T-helper 1 cell treated with Interleukin-12 subunit alpha and Interleukin-12 subunit beta and Interleukin-4 antibody, amounts not matched to agents 30 μg/mL and 1 μg/mL, for 36 hours (primary cell): ENCODE results near the gene GNAL.
"Not testable (repeated sequence)": the region's sequence is repeated elsewhere in the genome, so short reads cannot be mapped to it uniquely, and the experiment has no call there.

ENCODE experiments used
- H3K27ac Mint-ChIP-seq: one replicate; pipeline ENCODE4 v1.8.0; 2021; ENCODE audit warnings: mild to moderate bottlenecking, mixed read lengths
- H3K27me3 Mint-ChIP-seq: one replicate; pipeline ENCODE4 v1.8.0; 2021; ENCODE audit warnings: low read depth, mixed read lengths
- H3K36me3 Mint-ChIP-seq: one replicate; pipeline ENCODE4 v1.8.0; 2021; ENCODE audit warnings: low read depth, mixed read lengths
- H3K4me1 Mint-ChIP-seq: one replicate; pipeline ENCODE4 v1.8.0; 2021; ENCODE audit warnings: low read depth, mixed read lengths
- H3K4me3 Mint-ChIP-seq: one replicate; pipeline ENCODE4 v1.8.0; 2021; ENCODE audit warnings: mild to moderate bottlenecking, moderate library complexity, mixed read lengths
- H3K9me3 Mint-ChIP-seq: one replicate; pipeline ENCODE4 v1.8.0; 2021; ENCODE audit warnings: mixed read lengths

GNAL gene

GRCh38 chr18:11688972-11689668, at the start of gene GNAL:
Gene GNAL (plus strand): TSS chr18:11689264. CDS start chr18:11689564, 300 bp downstream.
- peak within 1 kb of the TSS; percentile 12 for H3K27ac Mint-ChIP-seq
- H3K9me3 Mint-ChIP-seq: no peaks in the 10 kb centered on the region
- peak within 1 kb of the TSS; percentile 40 for H3K4me3 Mint-ChIP-seq
- peaks cover 56% of the 10 kb centered on the region for H3K27me3 Mint-ChIP-seq
- H3K4me1 Mint-ChIP-seq: peaks cover 9% of the 10 kb centered on the region
- no peaks in the 10 kb centered on the region for H3K36me3 Mint-ChIP-seq

GRCh38 chr18:11647310-11647709, 41.8 kb upstream of the GNAL start:
- not testable (repeated sequence) for H3K4me3 Mint-ChIP-seq, H3K9me3 Mint-ChIP-seq, H3K27me3 Mint-ChIP-seq, H3K27ac Mint-ChIP-seq, H3K36me3 Mint-ChIP-seq, H3K4me1 Mint-ChIP-seq

- H3K4me3 Mint-ChIP-seq, H3K27ac Mint-ChIP-seq, H3K27me3 Mint-ChIP-seq, H3K9me3 Mint-ChIP-seq, H3K4me1 Mint-ChIP-seq, H3K36me3 Mint-ChIP-seq: not testable (repeated sequence)
Measured at GRCh38 chr18:11647804-11648203, 41.3 kb upstream of the GNAL start.

GRCh38 chr18:11649839-11650238, 39.2 kb upstream of the GNAL start:
- Mint-ChIP-seq H3K9me3 (peaks cover 10% of the 10 kb centered on the region), H3K27me3 (peaks cover 25% of the 10 kb centered on the region), H3K4me3 (no peak overlapping the region), H3K27ac (no peak overlapping the region), H3K36me3 (no peaks in the 10 kb centered on the region), H3K4me1 (no peaks in the 10 kb centered on the region)

- H3K27me3 Mint-ChIP-seq: peaks cover 31% of the 10 kb centered on the region
- H3K36me3 Mint-ChIP-seq: no peaks in the 10 kb centered on the region
- H3K9me3 Mint-ChIP-seq: peaks cover 10% of the 10 kb centered on the region
- H3K4me3 Mint-ChIP-seq: no peak overlapping the region
- H3K4me1 Mint-ChIP-seq: peaks cover 3% of the 10 kb centered on the region
- H3K27ac Mint-ChIP-seq: no peak overlapping the region
Measured at GRCh38 chr18:11651899-11652298, 37.2 kb upstream of the GNAL start.

GRCh38 chr18:11653521-11653920, 35.5 kb upstream of the GNAL start:
- no peaks in the 10 kb centered on the region for H3K36me3 Mint-ChIP-seq
- peaks cover 6% of the 10 kb centered on the region for H3K9me3 Mint-ChIP-seq
- H3K27me3 Mint-ChIP-seq: peaks cover 37% of the 10 kb centered on the region
- H3K4me3 Mint-ChIP-seq: no peak overlapping the region
- peaks cover 3% of the 10 kb centered on the region for H3K4me1 Mint-ChIP-seq
- no peak overlapping the region for H3K27ac Mint-ChIP-seq

GRCh38 chr18:11654736-11655605, 34.1 kb upstream of the GNAL start:
- Mint-ChIP-seq H3K36me3 (no peaks in the 10 kb centered on the region), H3K27me3 (peaks cover 40% of the 10 kb centered on the region), H3K4me3 (no peak overlapping the region), H3K27ac (no peak overlapping the region), H3K9me3 (no peaks in the 10 kb centered on the region), H3K4me1 (peaks cover 3% of the 10 kb centered on the region)

GRCh38 chr18:11655606-11655932, 33.5 kb upstream of the GNAL start:
- Mint-ChIP-seq H3K36me3 (no peaks in the 10 kb centered on the region), H3K27me3 (peaks cover 37% of the 10 kb centered on the region), H3K4me3 (no peak overlapping the region), H3K27ac (no peak overlapping the region), H3K9me3 (no peaks in the 10 kb centered on the region), H3K4me1 (peaks cover 3% of the 10 kb centered on the region)

GRCh38 chr18:11657152-11657551, 31.9 kb upstream of the GNAL start:
- Mint-ChIP-seq H3K27ac (no peak overlapping the region), H3K36me3 (no peaks in the 10 kb centered on the region), H3K4me3 (no peak overlapping the region), H3K4me1 (peaks cover 3% of the 10 kb centered on the region), H3K27me3 (peaks cover 31% of the 10 kb centered on the region), H3K9me3 (no peaks in the 10 kb centered on the region)

GRCh38 chr18:11657554-11657953, 31.5 kb upstream of the GNAL start:
- no peaks in the 10 kb centered on the region for H3K36me3 Mint-ChIP-seq
- H3K9me3 Mint-ChIP-seq: no peaks in the 10 kb centered on the region
- H3K4me3 Mint-ChIP-seq: no peak overlapping the region
- H3K27ac Mint-ChIP-seq: no peak overlapping the region
- H3K27me3 Mint-ChIP-seq: peaks cover 30% of the 10 kb centered on the region
- H3K4me1 Mint-ChIP-seq: peaks cover 3% of the 10 kb centered on the region

- peaks cover 30% of the 10 kb centered on the region for H3K27me3 Mint-ChIP-seq
- H3K36me3 Mint-ChIP-seq: no peaks in the 10 kb centered on the region
- no peaks in the 10 kb centered on the region for H3K9me3 Mint-ChIP-seq
- H3K4me1 Mint-ChIP-seq: peaks cover 3% of the 10 kb centered on the region
- H3K27ac Mint-ChIP-seq: no peak overlapping the region
- no peak overlapping the region for H3K4me3 Mint-ChIP-seq
Measured at GRCh38 chr18:11658019-11658418, 31.0 kb upstream of the GNAL start.

- Mint-ChIP-seq H3K4me3 (no peak overlapping the region), H3K27me3 (peaks cover 20% of the 10 kb centered on the region), H3K36me3 (no peaks in the 10 kb centered on the region), H3K9me3 (no peaks in the 10 kb centered on the region), H3K4me1 (peaks cover 3% of the 10 kb centered on the region), H3K27ac (no peak overlapping the region)
Measured at GRCh38 chr18:11658989-11659388, 30.1 kb upstream of the GNAL start.

- peaks cover 9% of the 10 kb centered on the region for H3K27me3 Mint-ChIP-seq
- H3K27ac Mint-ChIP-seq: no peak overlapping the region
- no peak overlapping the region for H3K4me3 Mint-ChIP-seq
- no peaks in the 10 kb centered on the region for H3K4me1 Mint-ChIP-seq
- no peaks in the 10 kb centered on the region for H3K36me3 Mint-ChIP-seq
- H3K9me3 Mint-ChIP-seq: no peaks in the 10 kb centered on the region
Measured at GRCh38 chr18:11660691-11661090, 28.4 kb upstream of the GNAL start.

- H3K4me1 Mint-ChIP-seq: no peaks in the 10 kb centered on the region
- H3K9me3 Mint-ChIP-seq: no peaks in the 10 kb centered on the region
- H3K27me3 Mint-ChIP-seq: peaks cover 9% of the 10 kb centered on the region
- H3K27ac Mint-ChIP-seq: no peak overlapping the region
- no peaks in the 10 kb centered on the region for H3K36me3 Mint-ChIP-seq
- no peak overlapping the region for H3K4me3 Mint-ChIP-seq
Measured at GRCh38 chr18:11661430-11661829, 27.6 kb upstream of the GNAL start.

- Mint-ChIP-seq H3K27ac (no peak overlapping the region), H3K4me1 (no peaks in the 10 kb centered on the region), H3K9me3 (no peaks in the 10 kb centered on the region), H3K36me3 (no peaks in the 10 kb centered on the region), H3K4me3 (no peak overlapping the region), H3K27me3 (peaks cover 3% of the 10 kb centered on the region)
Measured at GRCh38 chr18:11663439-11664029, 25.5 kb upstream of the GNAL start.
